Measurements from ENCODE around the gene DENND11.

DENND11 gene, protein sequence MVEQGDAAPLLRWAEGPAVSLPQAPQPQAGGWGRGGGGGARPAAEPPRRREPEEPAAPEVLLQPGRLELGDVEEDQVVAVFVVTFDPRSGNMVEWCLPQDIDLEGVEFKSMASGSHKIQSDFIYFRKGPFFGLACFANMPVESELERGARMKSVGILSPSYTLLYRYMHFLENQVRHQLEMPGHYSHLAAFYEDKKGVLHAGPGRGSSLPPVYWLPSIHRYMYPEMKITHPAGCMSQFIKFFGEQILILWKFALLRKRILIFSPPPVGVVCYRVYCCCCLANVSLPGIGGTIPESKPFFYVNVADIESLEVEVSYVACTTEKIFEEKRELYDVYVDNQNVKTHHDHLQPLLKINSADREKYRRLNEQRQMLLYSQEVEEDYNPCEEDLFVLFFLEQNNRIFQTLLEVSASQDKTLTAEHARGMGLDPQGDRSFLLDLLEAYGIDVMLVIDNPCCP

GRCh38 chr7:141702047-141702567 is at the start of gene DENND11:
DENND11 (minus strand) TSS chr7:141702166; CDS start chr7:141702153, 13 bp downstream.
- peak; percentile 57 to 60 for DNase-seq

- no peak for DNase-seq
These were observed 46.4 kb upstream of the DENND11 start for GRCh38 chr7:141748396-141748795.

GRCh38 chr7:141744131-141744530 is 42.2 kb upstream of the DENND11 start:
- no peak for DNase-seq

DNA sequence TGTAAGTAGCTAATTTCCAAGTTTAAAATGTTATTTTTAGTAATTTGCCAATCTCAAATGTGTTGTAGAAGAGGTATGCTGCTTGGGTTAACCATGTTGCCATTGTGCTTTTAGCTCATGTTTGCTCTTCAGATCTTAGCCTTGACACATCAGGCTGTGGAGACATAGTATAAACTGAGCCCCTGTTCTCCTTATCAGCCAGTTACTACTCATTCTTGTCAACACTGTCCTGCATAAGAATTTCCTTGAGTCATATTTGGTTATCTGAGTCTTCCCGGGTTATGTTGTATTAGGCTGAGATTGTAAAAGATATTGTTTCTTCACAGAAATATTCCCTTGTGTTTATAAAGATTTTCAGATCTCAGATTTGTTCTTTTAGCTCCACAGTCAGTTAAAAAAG is 40.3 kb upstream of the DENND11 start:
- DNase-seq, result no peak

DNA sequence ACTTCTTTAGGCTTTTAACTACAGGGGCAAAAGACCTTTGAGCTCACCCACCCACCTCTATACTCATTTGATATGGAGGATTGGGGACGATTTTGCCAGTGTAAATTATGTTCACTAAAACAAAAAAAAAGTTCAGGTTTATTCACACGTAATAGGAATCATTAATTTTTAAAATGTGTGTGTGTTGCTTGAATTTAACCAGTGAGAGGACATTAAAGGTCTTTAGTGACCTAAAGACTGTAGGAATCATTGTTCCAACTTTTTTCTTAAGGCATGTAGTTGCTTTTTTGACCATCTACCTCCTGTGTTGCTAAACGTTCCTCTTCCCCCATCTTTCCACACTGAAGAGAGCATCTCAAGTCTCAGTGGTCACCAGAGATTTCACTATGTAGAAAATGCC is 37.3 kb upstream of the DENND11 start:
- no peak for DNase-seq

- no peak for DNase-seq
These were observed 36.6 kb upstream of the DENND11 start for GRCh38 chr7:141738592-141739013.

DNA sequence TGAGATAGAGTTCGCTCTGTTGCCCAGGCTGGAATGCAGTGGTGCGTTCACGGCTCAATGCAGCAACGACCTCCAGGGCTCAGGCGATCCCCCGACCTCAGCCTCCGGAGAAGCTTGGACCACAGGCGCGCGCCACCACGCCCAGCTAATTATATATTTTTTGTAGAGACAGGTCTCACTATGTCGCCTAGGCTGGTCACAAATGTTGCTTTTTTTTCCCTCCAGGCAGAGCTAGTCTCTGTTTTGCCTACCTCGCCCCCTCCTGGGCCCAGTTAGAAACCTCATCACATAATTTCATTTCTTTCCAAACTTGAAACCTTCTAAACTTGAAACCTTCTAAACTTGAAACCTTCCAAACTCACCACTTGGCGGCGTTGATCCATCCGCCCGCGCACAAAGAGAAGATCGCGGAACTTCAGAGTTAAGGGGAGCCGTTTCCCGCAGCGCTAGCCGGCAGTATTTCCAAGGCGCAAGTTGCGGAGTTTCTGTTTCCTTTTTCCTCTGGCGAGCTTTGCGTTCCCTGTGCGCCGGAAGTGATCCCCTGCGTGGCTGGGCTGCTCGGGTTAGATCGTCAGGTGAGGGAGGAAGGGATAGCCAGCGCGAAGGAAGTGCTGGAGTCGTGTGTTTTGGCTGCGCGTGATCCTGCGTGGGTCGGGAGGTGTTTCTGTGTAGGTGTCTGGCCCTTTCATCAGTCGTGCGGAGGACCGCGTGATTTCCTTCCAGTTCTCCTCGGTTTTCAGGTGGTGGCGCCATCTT is 36.0 kb upstream of the DENND11 start, which contains the start of gene SSBP1:
Gene SSBP1 (plus strand): TSS at position 523 of the 756 bp plus-strand sequence. CDS start 809 bp downstream, outside the sequence.
- DNase-seq, result peak; percentile 92 to 93

- peak; percentile 30 to 34 for DNase-seq
These were observed 35.3 kb upstream of the DENND11 start for GRCh38 chr7:141737118-141737835.

GRCh38 chr7:141731476-141732149 is 29.6 kb upstream of the DENND11 start:
- DNase-seq, result no peak

DNA sequence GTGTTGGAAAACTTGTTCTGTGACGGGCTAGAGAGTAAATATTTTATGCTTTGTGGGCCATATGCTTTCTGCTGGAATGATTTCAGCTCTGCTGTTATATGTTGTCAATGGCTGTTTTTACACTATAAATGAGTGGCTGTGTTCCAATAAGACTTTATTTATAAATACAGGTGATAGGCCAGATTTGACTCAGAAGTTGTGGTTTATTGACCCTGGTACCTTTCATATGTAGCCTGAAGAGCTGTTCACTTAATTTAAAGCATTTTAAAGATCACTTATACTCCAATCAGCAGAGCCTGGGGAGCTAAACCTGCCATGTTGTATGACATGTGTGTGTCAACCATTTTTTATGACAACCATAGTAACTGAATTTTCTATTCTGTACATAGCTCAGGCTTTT is 27.1 kb upstream of the DENND11 start:
- DNase-seq, result no peak

DNA sequence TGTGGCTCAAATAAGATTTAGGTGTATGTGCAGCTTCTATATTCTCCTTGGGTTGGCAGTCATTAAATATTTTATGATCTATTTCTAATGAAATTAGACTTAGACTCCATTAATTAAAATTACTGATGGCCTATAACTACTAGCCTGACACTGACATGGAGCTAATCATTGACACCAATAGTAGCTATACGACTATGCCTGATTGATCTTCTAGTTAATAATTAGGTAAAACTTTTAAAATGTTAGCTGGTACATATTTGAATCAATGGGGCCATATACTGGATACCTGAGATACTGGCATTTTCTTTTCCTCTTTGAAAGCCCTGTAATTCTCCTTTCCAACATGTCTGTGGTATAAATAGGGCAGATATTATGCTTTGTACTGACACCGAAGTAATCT is 20.6 kb upstream of the DENND11 start:
- no peak for DNase-seq

- no peak for DNase-seq
These were observed 15.5 kb upstream of the DENND11 start for GRCh38 chr7:141717450-141717849.

DNA sequence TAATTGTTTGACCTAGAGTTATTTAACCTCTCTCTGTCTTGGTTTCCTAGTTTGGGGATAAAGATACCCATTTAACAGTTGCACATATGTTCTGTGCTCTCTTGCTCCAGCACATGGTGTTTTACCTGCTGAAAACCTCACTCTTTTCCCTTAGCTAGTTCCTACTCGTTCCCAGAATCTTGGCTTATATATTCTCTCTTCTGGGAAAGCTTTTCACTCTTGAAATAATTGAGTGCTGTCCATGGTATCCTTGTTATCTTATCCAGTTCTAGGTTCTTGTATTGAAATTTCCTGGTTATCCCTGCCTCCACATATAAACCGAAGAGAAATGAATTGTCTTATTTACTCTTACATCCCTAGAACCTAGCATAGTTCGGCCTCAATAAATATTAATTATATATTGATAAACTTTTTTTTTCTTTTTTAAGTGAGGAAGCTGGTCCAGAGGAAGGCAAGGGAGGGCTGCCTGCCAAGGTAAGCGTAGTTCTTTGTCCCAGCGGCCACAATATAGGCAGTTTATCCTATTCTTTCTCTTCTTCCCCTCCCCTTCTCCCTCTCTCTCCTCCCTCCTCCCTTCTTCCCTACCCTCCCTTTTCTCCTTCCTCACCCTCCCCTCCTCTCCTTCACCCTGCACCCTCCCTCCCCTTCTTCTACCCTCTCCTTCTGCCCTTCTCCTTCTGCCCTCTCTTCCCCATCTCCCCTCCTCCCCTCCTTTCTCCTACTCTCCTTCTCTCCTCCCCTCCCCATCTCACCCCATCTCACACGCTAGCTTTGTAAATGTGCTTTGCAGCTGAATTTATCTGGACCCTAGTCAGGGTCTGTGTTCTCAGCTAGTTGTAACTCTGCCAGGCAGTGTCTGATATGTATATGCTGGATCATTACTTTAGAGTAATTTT is 14.1 kb upstream of the DENND11 start:
- no peak for DNase-seq

- no peak for DNase-seq
These were observed 13.1 kb upstream of the DENND11 start for GRCh38 chr7:141715018-141715417.

DNA sequence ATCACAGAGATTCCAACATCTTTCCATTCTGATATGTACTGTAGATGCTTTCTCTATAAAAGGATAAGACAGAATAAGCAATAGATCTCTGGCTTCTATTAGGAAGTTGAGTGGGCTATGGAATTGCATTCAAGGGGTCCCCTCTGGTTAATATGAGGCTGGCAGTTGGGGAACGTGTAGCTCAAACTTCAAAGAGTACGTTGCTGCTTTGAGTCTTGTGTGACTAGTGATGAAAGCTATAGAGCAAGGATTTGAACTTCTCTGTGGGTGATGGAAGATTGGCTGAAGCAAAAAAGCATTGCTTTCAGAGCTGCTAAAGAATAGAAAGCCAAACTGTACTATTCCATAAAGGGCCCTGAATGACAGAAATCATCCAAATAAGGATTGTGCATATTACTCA is 12.6 kb upstream of the DENND11 start:
- DNase-seq, result no peak

- DNase-seq, result no peak
These were observed 11.9 kb upstream of the DENND11 start for GRCh38 chr7:141713890-141714289.

GRCh38 chr7:141712603-141713255 is 10.8 kb upstream of the DENND11 start:
- no peak for DNase-seq

GRCh38 chr7:141710301-141710700 is 8.3 kb upstream of the DENND11 start:
- no peak for DNase-seq

- DNase-seq, result no peak
These were observed 7.8 kb upstream of the DENND11 start for GRCh38 chr7:141709749-141710148.

- DNase-seq, result no peak
These were observed 7.4 kb upstream of the DENND11 start for GRCh38 chr7:141709318-141709717.

- no peak for DNase-seq
These were observed 6.4 kb upstream of the DENND11 start, which contains the start of gene WEE2 for GRCh38 chr7:141708351-141708750. WEE2 (plus strand) TSS chr7:141708353; CDS start chr7:141708759, 406 bp downstream.

All from CD4-positive, alpha-beta T cell treated with Interleukin-1 beta for 1 hour (primary cell).